CD4-positive, alpha-beta T cell treated with Interleukin-17A for 4 hours (primary cell): ENCODE results near the gene YKT6.

Experiments used
- DNase-seq: peaks from one replicate; pipeline ENCODE4 v3.0.0-alpha.2; 2020; ENCODE audit warnings: mixed read lengths

The YKT6 gene

DNA sequence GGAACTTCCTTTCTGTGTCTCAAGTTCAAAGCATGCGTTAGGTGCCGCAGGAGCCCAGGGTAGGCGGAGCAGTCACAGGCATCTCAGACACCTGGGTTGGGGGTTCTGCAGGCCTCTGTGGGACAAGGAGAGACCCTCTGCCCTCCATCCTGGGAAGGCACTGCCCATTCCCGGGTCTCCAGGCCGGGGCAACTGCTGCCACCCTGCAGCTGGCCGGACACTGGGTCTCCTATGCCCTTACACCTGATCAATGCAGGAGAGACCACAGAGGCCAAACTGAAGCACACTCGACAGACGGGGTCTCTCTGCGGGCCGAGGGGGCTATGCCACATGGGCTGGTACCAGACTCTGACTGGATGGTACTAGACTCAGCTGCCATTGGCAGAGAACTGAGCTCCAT is 36.9 kb downstream of the YKT6 start:
- DNase-seq: no peak

DNA sequence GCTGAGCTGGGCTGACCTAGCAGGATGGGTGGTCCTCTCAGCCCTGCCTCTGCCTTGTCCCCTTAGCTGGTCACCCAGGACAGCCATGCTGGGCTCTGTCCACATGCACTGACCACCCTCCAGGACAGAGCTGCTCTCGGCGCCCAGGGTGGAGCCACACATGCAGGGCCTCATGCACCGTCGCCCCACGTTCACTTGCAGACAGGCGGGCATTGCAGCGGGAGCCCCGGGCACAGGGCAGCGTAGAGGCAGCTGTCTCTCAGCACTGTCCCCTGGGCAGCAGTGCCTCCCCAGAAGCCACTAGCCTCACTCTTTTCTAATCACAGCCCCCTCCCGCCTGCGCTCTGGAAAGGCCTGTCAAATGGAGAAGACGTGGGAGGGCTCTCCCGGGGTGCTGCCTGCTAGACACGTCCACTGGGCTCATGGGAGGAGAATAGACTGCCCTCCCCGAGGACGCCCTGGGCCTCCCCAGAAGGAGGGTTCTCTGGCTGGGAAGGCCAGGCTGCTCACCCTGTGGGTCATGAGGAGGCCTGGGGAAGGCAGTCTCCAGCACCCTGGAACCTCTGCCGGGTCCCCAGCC is 37.4 kb downstream of the YKT6 start:
- DNase-seq: no peak

DNA sequence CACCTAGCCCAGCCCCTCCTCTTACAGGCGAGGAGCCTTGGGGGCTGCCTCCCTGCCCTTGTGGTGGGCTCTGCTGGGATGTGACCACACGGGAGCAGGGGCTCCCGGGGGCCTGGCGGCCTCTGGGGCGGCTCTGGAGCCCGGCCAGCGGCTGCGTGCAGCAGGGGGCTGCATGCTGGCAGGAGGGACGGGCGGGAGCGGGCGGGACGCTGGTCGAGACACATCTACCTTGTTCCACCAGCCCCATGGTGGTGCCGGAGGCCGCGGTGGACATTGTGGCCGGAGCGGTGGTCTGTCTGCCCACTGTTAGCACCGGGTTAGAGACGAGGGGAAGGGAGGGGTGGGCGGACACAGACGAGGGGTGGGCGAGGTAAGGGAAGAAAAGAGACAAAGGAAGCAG is 38.6 kb downstream of the YKT6 start:
- no peak for DNase-seq

DNA sequence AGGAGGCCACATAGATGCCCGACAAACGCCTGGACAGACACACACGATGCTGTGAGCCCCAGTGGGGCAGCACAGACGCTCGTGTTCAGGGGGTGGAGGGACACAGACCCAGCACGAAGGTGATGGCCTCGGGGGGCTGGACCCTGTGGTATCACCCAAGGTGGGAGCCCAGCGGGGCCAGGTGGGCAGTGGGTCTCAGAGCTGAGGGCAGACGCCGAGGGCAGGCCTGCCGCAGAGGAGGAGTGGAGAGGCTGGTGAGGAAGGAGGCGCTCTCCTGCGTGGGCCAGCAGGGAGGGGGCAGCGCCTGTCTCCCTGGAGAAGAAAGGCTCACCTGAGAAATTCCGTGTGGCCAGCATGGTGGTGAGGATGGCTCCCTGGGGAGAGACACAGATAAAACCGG is 39.6 kb downstream of the YKT6 start:
- DNase-seq: no peak

DNA sequence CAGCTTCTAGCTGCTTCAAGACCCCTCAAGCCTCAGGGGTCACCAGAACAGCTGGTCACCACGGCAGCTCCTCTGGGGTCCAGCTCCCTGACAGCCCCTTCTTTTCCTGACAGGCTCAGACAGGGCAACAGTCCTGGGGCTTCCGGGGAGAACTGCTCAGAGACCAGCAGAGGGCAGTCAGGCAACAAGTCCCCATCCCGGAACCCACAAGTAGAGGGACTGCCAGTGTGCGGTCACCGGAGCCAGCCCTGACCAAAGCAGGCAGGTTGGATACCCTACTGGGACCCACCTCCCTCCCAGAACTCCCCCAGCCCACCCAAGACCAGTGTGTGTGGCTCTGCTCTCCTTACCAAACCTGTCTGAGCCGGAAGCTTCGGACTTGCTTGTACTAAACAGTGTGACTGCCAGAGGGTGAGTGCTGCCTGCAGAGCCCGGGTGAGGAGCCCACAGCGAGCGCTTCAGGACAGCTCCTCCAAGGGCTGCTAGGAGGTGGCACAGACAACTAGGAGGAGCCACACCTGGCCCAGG is 40.3 kb downstream of the YKT6 start:
- DNase-seq: peak; percentile 72

DNA sequence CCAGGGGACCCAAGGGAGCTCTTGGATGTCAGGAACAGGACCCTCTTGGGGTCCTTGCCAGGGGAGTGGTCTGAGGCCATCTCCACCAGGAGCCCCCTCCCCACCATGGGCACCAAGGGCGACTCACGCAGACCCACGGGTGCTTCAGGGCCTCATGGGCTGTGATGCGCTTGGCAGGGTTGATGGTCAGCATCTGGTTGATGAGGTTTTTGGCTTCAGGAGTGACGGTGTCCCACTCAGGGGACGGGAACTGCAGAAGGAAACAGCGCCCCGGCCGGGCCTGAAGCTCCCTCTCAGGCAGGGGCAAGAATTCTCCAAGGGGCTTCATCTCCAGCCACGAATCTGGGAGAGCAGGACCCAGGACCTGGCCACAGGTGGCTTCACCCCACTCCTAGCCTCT is 41.3 kb downstream of the YKT6 start:
- no peak for DNase-seq

DNA sequence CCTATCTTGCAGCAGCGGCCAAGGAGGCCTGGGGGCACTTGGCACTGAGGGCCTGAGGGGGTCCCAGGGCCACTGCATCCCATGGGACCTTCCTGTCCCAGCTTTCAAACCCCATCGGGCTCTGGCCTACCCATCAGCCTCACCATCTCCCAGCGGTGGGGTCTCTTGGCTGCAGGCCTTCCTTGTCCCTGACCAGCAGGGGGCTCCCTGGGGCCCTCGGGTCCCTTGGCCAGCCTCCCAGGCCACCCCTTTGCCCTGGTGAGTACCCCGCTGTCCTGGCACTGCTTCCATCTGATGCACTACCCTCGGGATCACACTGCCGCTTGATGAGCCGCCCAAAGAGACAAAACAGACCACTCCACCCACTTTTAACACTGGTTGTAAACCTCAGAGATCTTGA is 43.5 kb downstream of the YKT6 start:
- peak; percentile 52 for DNase-seq

DNA sequence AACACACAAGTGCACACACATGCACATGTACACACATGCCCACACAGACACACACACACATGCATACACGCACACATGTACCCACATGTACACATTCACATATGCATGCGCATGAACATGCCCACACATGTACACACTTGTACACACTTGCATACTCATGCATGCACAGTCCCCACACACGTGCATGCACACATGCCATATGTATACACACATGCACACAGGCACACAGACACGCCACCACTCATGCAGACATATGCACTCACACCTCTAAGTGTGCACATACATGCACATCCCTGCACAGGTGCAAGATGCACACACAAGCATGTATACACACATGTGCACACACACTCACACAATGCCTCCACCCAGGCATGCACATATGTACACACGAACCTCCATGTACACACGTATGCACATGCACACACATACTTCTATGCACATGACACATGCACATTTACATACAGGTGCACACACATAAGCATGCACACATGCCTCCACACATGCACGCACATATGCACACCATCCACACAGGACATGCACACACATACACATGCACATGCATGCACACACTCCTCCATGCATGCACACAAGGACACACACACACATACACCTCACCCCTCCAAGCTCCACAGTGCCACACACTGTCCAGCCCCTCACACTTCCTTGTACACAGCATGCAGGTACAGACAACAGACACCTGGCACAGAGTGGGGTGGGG is 45.8 kb downstream of the YKT6 start:
- no peak for DNase-seq

DNA sequence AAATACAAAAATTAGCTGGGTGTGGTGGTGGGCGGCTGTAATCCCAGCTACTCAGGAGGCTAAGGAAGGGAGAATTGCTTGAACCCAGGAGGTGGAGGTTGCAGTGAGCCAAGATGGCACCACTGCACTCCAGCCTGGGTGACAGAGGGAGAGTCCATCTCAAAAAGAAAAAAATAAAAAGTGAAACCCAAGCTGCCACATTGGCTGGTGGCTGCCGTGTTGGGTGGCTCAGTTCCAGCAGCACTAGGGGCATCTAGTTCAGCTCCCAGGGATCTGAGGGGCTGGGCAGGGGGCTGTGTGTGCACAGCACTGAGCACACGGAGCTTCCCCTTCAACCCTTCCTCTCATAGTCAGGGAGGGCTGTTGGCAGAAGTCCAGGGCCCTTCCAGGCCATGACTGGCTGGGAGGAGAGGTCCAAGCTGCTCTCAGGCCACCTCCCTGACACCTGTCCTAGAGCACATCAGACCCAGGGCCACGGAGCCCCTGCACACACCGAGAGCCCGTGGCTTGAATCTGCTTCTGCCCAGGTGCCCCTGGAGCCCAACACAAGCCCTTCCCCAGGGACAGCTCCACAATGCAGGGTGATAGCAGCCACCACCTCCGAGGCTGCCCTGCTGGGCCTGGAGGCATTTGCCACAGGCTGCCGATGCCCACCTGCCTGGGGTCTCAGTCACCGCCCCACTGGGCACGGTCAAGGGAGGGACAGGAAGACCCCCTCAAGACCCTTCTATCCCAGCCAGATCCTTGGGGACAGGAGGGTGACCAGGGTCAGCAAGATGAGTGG is 47.3 kb downstream of the YKT6 start:
- DNase-seq: no peak

DNA sequence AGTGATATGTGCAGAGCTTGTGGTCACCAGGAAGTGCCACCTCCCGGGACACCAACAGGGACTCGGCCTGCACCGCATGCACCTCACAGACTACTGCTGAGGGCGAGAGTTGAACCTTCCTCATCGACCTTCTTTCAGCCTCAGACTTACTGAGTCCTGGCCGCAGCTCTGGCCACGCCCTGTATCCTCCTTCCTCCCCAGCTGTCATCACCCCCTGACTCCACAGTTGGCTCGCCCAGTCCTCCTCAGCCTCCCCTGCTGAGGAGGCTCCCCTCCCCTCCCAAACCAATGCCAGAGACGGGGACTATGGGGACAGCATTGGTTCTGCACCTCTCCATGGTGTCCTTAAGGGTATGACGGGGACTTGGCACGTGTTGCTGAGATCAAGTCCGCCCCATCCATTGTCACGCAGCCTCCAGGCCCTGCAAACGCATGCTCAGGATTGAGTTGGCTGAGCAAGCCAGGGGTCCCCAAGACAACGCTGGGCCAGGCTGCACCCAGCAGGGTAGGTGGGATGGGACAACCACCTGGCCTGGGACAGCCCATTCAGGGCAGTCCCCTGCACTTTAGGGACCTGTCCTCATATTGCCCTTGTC is 49.0 kb downstream of the YKT6 start:
- no peak for DNase-seq

DNA sequence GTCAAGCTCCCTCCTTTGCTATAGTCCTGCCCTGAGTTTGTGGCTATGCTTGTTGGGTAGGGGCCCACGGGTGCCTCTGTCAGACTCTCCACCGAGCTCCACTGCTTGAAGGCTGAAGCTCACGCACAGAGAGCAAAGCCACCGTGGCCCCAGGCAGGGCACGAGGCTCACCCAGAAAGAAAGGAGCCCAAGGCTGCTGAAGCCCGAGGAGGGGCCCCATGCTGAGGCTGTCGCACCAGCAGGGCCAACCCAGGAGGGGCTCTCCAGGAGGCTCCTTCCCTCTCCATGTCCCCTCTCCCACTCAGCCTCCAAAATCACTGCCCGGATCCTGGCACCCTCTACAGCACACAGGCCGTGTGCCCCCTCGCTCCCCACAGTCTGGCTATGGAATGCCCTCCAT is 50.5 kb downstream of the YKT6 start:
- no peak for DNase-seq

DNA sequence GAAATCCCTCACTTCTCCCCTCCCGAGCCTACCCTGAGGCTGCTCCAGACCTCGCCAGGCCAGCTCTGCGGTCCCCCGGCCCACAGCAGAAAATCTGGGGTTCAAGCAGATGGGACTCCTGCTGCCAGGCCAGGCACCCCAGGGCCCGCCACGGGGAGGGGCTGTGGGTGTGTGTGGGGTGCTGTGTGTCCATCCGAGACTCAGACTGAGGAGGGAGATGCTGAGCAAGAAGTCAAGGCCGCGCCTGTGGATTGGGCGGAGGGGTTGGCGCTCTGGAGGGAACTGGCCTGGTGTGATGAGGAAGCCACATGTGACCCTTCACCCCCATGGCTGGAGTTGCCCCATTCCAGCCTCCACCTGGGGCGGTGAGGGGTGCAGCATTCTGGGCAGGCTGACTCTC is 51.1 kb downstream of the YKT6 start:
- DNase-seq: no peak

DNA sequence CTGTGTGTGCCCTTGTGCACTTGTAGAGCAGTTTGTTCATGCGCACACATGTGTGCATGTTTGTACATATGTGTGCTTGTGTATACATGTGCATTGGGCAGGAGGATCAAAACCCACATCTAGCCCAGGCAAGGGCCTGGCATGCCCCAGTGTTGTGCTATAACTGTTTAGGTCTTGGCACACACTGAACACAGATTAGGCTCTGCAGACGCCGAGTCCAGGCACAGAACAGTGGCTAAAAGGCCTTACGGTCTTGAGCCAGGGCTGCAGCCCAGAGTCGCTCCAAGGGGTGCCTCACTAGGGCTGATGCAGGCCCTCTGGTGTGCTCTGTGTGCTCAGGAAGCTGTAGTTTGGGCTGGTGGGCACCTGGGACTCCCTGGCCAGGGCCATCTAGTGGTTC is 55.7 kb downstream of the YKT6 start:
- DNase-seq: no peak

DNA sequence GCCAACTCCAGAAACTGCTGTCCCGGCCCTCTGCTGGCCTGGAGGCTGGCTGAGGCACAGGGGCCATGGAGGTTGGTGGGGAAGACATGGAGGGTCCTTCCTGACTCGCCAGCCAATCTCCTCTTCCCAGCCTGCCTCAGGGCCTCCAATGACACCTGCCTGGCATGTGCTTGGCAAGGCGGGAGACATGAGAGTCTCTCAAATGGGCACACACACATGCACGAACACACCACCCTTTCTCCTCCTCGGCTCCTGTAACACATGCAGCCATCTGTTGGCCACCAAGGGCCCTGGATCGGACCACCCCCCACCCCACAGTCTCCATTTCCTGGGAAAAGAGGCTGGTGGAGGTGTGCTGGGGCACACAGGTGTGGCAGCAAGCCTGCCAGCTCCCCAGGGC is 56.4 kb downstream of the YKT6 start:
- no peak for DNase-seq

DNA sequence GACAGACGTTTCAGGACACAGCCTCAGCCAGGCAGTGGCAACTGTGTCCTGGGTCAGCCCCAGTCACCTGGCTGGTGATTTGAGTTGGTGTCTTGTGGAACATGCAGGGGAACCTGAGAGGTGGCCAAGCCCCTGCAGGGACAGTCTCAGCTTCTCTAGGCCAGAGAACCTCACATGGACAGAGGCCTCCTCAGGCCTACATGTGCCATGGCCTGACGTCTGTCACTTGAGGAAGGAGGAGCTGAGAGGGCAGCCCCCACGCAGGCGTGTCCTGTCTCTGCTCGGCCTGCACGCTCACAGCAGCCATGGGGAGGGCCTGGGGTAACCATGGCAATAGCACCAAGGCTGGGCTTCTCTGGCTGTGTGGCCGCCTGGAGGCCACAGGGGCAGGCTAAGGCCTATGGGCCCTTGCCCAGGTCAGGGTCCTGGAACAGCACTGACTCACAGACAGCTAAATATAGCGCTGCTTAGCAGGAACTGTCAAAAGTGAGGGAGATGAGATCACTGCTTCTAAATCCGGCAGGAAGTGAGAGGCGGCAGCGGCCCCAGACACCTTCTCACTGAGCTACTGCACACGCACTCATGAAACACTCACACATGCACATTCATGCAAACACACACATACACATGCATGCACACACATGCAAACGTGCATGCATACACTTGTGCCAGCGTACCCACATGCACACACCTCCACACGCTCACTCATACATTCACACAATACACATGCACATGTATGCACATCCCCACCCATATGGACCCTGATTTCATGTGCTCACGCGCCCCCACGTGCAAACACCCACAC is 57.0 kb downstream of the YKT6 start:
- DNase-seq: peak; percentile 79

DNA sequence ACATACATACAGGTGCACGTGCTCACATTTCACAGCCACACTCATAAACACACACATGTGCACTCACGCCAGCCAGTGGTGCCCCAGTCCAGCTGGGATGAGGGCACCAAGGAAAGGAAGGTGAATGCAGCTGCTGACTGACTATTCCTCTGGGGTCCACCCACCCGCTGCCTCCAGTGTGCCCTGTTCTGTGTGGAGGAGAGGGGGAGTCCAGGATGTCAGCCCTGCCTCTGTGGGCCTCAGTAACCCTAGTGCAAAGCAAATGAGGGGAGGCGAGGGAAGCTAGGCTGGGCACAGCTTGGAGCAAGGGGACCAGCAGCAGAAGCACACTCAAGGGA is 57.6 kb downstream of the YKT6 start:
- no peak for DNase-seq

DNA sequence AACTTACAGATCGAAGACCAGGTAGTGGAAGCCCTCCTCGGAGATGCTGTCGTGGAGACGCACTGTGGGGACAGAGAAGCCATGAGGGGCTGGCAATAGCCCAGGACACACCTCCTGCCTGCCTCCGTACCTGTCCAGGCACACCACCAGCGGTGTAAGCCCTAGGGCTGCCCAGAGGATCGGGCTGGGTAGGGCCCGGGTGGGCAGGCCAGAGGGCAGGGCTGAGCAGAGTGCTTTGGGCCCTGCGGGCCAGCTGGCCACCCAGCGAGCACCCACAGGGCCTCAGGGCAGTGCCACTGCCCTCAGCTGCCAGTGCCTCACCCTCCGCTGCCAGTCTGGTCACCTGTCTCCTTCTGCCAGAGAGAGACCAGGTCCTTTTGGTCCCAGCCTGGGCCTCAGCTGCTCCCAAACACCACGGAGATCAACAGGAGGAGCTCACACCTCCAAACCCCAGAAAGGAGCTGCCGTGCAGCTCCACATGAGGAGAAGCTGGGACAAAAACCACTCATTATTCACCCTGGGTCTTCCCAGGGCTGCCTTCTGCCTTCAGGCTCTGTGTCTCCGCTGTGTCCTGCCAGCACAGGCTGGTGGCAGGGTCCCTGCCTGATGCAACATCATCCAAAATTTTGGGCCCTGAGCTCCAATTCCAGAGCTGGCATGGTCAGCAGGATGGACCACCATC is 58.2 kb downstream of the YKT6 start:
- no peak for DNase-seq

DNA sequence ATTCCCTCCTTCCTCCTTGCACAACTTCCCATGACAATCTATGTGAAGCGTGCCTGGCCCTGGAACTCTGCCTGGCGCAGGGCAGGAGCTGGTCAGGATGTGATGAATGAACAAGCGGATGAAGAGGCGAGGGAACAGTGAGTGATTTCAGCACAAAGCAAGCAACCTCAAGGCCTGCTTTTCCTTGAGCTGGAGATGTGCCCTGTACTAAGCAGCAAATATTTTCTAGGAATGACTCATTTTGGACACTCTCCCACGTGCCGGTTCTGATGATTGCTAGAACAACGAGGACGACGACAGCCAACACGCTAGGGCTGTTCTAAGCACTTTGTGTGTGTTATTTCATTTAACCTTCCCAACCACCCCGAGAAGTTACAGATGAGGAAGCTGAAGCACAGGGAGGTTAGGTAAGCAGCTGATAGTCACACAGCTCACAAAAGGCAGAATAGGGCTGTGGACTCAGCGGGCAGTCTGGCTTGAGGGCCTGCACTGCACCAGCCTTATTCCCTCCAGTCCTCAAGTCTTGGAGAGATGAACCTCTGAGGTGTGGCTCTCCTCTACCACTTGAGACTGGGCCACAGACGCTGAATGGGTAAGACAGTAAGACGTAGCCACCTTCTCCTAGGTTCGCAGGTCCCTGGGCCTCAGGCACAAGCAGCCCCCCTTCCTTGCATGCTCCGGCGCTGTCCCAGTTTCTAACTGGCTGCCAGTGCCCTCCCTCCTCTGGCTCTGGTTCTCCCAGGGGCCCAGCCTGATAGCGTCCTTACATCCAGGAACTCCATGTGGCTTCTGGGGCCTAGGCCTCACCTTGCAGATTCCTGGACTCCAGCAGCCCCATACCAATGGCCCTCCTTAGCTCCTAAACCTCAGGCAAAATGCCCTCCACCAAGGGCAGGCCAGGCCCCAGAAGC is 59.0 kb downstream of the YKT6 start:
- no peak for DNase-seq

DNA sequence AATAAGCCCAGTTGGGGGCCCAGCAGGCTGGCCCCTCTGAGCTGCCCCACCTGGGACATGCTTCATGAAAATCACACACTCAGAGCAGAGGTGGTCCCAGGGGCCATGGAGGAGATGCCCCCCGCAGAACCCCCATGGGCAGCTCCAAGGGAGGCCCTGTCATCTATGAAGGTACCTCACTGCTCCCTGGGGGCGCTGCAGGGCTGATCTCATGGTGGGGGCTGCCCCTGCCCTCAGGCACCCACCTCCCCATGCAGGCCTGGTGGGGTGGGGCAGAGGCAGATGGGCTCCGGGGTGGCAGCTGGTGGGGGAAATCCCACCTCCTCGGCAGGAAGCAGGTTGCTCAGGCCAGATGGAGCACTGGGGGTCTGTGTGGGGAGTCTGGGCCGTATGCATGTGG is 60.5 kb downstream of the YKT6 start:
- DNase-seq: no peak

DNA sequence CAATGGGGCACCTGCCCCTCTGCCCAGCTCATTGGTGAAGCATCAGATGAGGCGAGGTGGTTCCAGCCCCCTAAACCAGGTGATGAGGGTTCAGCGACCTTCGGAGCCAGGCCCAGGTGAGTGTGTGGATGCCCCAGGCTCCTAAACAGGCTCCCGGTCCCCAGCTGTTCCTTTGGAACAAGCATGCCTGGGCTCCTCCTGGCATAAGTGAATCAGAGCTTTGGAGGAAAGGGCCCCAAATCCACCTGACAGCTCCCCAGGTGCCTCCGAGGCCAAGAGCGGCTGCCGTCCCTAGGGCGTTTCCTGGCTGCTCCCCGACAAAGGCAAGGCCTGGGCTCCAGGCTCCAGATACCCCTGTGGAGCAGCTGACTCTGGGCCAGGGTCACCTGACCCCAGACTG is 61.3 kb downstream of the YKT6 start:
- DNase-seq: no peak
